A673 (cell line): ENCODE data around the gene CCDC85A.

Experiments
- CTCF ChIP-seq: fragments of 300-800, 200-600 bp; sonication (generic); conservative IDR thresholded peaks from 2 replicates; pipeline ENCODE4 v1.5.1; 2017; ENCODE audit warnings: low read depth, mild to moderate bottlenecking, antibody characterized with exemption, low read length, moderate library complexity, mixed read lengths
- EZH2 ChIP-seq: fragments of 200-600 bp; sonication (generic); IDR thresholded peaks from 2 replicates; pipeline ENCODE4 v1.6.1; 2017; ENCODE audit warnings: borderline replicate concordance, low read depth, mild to moderate bottlenecking, mixed read lengths, antibody characterized with exemption, low read length; ENCODE audit not compliant: poor library complexity, severe bottlenecking

- TF ChIP-seq CTCF (no peak), EZH2 (no peak)
Measured at GRCh38 chr2:56169521-56169920, 14.3 kb upstream of the CCDC85A start.
